ENCODE measurements around the gene PBX2. TPM values are rescaled to one million over a fixed set of nuclear protein-coding genes. Genes with fewer than 3 reads are reported as not detected.

The PBX2 gene
- total and polyA plus RNA-seq, 10 donors, result 29.6 to 160 (median 89.9) TPM

DNA sequence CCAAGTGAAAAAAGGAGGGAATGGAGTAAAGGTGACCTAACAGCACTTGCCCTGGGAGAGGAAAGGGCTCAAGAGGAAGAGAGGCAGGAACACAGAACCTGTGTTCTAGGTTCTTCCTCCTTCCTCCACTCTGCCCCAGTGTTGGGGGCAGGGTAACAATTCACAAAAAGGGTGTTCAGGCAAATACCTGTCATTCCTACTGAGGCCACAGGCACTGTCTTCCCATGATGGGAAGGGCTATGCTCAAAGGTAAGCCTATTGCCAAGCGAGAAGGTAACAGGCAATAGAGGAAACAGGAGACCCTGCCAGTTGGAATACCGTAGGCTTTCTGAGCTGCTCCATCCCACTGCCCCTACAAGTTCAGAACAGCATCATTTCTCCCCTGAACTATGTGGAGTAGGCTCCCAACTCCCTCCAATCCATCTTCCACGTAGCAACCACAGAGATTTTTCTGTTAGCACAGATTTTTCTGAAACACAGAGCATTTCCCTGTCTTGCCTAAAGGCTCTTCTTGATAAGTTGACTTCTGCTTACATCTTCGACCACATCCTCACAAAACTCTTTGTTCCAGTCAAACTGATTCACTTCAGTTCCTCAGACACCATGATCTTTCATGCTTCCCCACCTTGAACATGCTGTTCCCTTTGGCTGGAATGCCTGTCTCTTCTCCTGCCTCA lies 16.8 kb downstream of the PBX2 start:
- H3K9me3 ChIP-seq, result no peaks in the 10 kb centered on the region
- TF ChIP-seq POLR2AphosphoS5 (IDR thresholded peaks at IDR 0.05), result no peak
- no peak for TF ChIP-seq POLR2A (IDR thresholded peaks at IDR 0.05)
- TF ChIP-seq, protein P1, sequence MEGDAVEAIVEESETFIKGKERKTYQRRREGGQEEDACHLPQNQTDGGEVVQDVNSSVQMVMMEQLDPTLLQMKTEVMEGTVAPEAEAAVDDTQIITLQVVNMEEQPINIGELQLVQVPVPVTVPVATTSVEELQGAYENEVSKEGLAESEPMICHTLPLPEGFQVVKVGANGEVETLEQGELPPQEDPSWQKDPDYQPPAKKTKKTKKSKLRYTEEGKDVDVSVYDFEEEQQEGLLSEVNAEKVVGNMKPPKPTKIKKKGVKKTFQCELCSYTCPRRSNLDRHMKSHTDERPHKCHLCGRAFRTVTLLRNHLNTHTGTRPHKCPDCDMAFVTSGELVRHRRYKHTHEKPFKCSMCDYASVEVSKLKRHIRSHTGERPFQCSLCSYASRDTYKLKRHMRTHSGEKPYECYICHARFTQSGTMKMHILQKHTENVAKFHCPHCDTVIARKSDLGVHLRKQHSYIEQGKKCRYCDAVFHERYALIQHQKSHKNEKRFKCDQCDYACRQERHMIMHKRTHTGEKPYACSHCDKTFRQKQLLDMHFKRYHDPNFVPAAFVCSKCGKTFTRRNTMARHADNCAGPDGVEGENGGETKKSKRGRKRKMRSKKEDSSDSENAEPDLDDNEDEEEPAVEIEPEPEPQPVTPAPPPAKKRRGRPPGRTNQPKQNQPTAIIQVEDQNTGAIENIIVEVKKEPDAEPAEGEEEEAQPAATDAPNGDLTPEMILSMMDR (IDR thresholded peaks at IDR 0.05 in 8 of 11, conservative IDR thresholded peaks at IDR 0.05 in 3 of 11), result no peak
- DNase-seq, result no peak
- H3K36me3 ChIP-seq, result peaks cover 0 to 32% (median 24%) of the 10 kb centered on the region in 6 donors
- peaks cover 18 to 49% (median 41%) of the 10 kb centered on the region in 6 donors for H3K4me1 ChIP-seq
- WGBS, 5 donors, result 61 to 71% (median 65%) methylated on average over 4 of the region's 4 CpGs
- no peaks in the 10 kb centered on the region for H3K27me3 ChIP-seq (replicated peaks in 1 of 7)
- H3K4me3 ChIP-seq, result no peak overlapping the region
- intact Hi-C loops (cut with DNase I; ENCODE audit: low total_unique reads), result no loop called here
- H3K27ac ChIP-seq, result peak overlapping the region in 2 of 8 donors; percentile 15 to 35

DNA sequence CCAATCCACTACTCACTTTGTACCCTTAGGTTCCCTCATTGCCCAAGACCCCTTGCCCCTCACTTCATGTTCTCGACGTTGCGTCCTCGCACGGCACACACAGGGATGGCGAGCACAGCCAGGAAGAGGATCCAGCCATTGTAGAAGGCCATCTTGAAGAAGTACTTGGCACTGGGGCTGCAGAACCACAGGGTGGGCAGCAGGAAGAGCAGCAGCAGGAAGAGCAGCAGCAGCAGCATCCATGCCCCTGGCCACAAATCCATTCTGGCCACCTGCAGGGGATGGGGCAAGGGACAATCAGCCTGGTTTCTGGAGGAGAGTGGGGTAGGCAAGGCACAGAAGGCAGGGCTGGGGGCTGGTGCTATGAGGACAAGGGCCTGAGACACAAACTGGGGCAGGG lies 18.8 kb downstream of the PBX2 start:
- TF ChIP-seq, protein P1 (IDR thresholded peaks at IDR 0.05 in 8 of 11, conservative IDR thresholded peaks at IDR 0.05 in 3 of 11), result no peak
- TF ChIP-seq POLR2A (IDR thresholded peaks at IDR 0.05), result no peak
- TF ChIP-seq POLR2AphosphoS5 (IDR thresholded peaks at IDR 0.05), result no peak
- WGBS, 5 donors, result 96 to 99% (median 96%) methylated on average over 6 of the region's 6 CpGs
- H3K36me3 ChIP-seq, result peaks cover 0 to 51% (median 35%) of the 10 kb centered on the region in 6 donors
- H3K9me3 ChIP-seq, result no peaks in the 10 kb centered on the region
- no peak overlapping the region for H3K4me3 ChIP-seq
- H3K27ac ChIP-seq, result no peak overlapping the region
- peaks cover 9 to 36% (median 27%) of the 10 kb centered on the region in 6 donors for H3K4me1 ChIP-seq
- no peaks in the 10 kb centered on the region for H3K27me3 ChIP-seq (replicated peaks in 1 of 7)
- intact Hi-C loops (cut with DNase I; ENCODE audit: low total_unique reads), result no loop called here
- DNase-seq, result peak; percentile 34

DNA sequence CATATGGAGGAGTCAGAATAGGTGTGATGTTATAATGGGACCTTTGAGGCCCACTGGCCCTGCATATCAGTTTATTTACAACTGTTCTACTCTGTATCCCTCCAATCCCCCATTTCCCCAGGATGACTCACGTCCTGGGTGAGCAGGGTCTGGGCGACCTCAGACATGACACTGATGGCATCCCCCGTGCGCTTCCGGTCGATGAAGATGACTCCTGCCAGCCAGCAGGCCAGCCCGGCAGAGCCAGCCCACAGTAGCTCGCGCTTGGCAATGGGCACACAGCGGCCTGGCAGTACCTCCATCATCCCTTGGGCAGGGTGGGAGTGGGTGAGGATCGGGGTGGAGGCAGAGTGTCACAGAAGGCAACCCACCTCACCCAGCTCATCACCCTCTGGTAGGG lies 19.7 kb downstream of the PBX2 start:
- peak; percentile 58 for DNase-seq
- intact Hi-C loops (cut with DNase I; ENCODE audit: low total_unique reads), result no loop called here
- H3K27ac ChIP-seq, result no peak overlapping the region
- H3K4me1 ChIP-seq, result peaks cover 7 to 28% (median 22%) of the 10 kb centered on the region in 6 donors
- peaks cover 0 to 60% (median 35%) of the 10 kb centered on the region in 6 donors for H3K36me3 ChIP-seq
- TF ChIP-seq, protein P1 (IDR thresholded peaks at IDR 0.05 in 8 of 11, conservative IDR thresholded peaks at IDR 0.05 in 3 of 11), result no peak
- peak in 1 of 3 donors; percentile 57 for TF ChIP-seq POLR2AphosphoS5 (IDR thresholded peaks at IDR 0.05)
- no peak for TF ChIP-seq POLR2A (IDR thresholded peaks at IDR 0.05)
- no peak overlapping the region for H3K4me3 ChIP-seq
- H3K9me3 ChIP-seq, result no peaks in the 10 kb centered on the region
- 92 to 97% (median 93%) methylated on average over 11 of the region's 11 CpGs for WGBS, 5 donors
- H3K27me3 ChIP-seq (replicated peaks in 1 of 7), result no peaks in the 10 kb centered on the region

DNA sequence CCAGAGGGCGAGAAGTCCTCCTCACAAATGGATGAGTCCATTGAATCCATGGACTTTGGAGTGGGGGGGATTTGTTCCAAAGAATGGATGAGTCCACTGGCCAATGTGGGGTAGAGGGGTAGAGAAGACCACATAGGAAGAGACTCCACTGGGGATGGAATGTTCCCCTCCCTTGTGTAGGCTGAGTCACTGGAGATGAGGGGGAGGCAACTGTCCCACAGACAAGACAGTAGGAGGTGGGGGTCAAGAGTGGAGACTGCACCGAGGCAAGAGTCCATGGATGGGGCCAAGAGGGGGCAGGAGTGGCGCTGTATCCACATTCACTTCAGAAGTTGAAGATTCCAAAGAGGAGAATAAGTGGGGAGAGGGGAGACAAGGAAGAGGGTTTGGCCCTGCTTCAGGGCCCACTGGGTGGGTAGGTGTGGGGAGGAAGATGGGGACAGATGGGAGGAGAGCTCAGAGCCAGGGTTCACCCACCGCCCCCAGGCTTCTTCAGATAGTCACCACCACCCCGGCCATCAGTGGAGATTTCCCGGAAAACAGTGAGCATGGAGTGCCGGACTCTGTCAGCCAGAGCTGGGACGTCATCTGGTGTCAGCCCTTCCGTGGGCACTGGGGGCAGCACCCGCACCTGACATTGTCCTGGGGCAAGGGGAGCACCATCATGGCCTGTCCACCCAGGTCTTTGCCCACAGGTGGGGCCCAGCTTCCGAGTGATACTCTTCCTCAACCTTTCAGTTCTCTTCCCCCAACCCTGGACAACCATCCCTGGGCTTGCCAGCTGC lies 21.0 kb downstream of the PBX2 start:
- peaks cover 0 to 15% (median 10%) of the 10 kb centered on the region in 6 donors for H3K4me1 ChIP-seq
- intact Hi-C loops (cut with DNase I; ENCODE audit: low total_unique reads), result no loop called here
- H3K27me3 ChIP-seq (replicated peaks in 1 of 7), result no peaks in the 10 kb centered on the region
- DNase-seq, result peak; percentile 65
- no peak overlapping the region for H3K4me3 ChIP-seq
- H3K9me3 ChIP-seq, result no peaks in the 10 kb centered on the region
- no peak for TF ChIP-seq POLR2A (IDR thresholded peaks at IDR 0.05)
- TF ChIP-seq POLR2AphosphoS5 (IDR thresholded peaks at IDR 0.05), result peak in 1 of 3 donors; percentile 43
- 79 to 95% (median 91%) methylated on average over 11 of the region's 11 CpGs for WGBS, 5 donors
- peak overlapping the region in 3 of 8 donors; percentile 2 to 37 (median 11) for H3K27ac ChIP-seq
- peaks cover 0 to 67% (median 35%) of the 10 kb centered on the region in 6 donors for H3K36me3 ChIP-seq

All from spleen (tissue), 11 donors.